Choroid plexus epithelial cell (primary cell): ENCODE data around the gene GEMIN8.

ENCODE experiments used
- DNase-seq: peaks from one replicate; pipeline ENCODE4 v3.0.0-alpha.2; 2010; ENCODE audit warnings: low read depth
- H3K4me3 ChIP-seq: 2 replicates; pipeline ENCODE4 v1.5.1; 2011; ENCODE audit warnings: low read depth, mild to moderate bottlenecking, control low read depth, low read length, moderate library complexity
- TF ChIP-seq, protein P1 (sequence below): conservative IDR thresholded peaks from 2 replicates; pipeline ENCODE4 v1.5.1; 2011; ENCODE audit warnings: low read depth, mild to moderate bottlenecking, control low read depth, inconsistent platforms, low read length, moderate library complexity

The GEMIN8 gene

DNA sequence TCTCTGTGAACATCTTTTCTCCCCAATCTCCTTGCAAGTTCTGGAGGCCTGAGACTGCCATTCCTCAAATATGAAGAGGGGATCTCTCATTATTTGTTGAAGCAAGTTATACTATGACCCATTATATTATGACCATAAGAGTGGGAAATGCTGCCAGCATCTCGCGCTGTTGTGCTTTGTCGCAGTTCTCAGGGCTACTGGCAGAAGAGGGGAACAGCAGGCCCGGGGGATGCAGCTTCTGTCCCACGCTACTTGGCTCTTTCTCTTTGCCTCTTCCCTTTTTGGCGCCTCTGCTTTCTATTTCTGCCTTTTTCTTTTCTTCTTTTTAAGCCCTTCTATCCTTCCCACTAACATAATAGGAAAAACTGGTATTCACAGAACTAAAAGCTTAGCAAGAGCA, 64.2 kb downstream of the GEMIN8 start:
- no peak for DNase-seq
- no peak overlapping the region for H3K4me3 ChIP-seq
- TF ChIP-seq, protein P1, sequence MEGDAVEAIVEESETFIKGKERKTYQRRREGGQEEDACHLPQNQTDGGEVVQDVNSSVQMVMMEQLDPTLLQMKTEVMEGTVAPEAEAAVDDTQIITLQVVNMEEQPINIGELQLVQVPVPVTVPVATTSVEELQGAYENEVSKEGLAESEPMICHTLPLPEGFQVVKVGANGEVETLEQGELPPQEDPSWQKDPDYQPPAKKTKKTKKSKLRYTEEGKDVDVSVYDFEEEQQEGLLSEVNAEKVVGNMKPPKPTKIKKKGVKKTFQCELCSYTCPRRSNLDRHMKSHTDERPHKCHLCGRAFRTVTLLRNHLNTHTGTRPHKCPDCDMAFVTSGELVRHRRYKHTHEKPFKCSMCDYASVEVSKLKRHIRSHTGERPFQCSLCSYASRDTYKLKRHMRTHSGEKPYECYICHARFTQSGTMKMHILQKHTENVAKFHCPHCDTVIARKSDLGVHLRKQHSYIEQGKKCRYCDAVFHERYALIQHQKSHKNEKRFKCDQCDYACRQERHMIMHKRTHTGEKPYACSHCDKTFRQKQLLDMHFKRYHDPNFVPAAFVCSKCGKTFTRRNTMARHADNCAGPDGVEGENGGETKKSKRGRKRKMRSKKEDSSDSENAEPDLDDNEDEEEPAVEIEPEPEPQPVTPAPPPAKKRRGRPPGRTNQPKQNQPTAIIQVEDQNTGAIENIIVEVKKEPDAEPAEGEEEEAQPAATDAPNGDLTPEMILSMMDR = no peak

DNA sequence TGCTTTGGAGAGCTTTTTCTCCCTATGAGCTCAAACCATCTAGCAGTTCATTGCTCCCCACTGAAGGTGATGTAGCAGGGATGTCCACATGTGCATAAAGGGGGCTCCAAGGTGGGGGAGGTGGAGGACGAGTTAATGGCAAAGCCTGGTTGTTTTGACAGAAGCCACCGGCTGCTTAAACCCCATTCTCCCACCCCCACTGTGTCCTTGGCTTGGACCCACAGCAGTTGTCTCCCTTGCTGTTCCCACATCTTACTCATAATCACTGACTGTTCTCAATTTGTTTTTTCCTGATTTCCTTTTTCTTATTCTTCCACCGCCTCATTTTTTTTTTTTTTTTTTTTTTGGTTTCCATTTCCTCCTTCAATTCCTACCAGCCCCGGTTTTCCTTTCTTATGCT, 72.7 kb downstream of the GEMIN8 start:
- TF ChIP-seq, protein P1 = no peak
- no peak overlapping the region for H3K4me3 ChIP-seq
- no peak for DNase-seq
